Activated CD4-positive, alpha-beta T cell treated with anti-CD3 and anti-CD28 coated beads for 36 hours (primary cell): ENCODE results near the gene TNK2. TPM values are rescaled to one million over a fixed set of nuclear protein-coding genes. Genes with fewer than 3 reads are reported as not detected.
A peak's percentile ranks its signal among the peaks of the same experiment; 100 is the strongest.

Source experiments
- ATAC-seq: fragments of 200-7000 bp; cut with Tn5 transposase; one replicate; pipeline ENCODE4 v1.10.0; 2021; ENCODE audit warnings: mild to moderate bottlenecking, moderate library complexity
- CTCF ChIA-PET: fragments of 350-600 bp; sonication (Branson Sonifier 250); formaldehyde crosslinking; loops from one replicate; lab custom pipeline; 2021; ENCODE audit warnings: antibody characterized with exemption; lab: Charles Lee
- POLR2A ChIA-PET: fragments of 350-600 bp; sonication (Branson Sonifier 250); formaldehyde crosslinking; loops from one replicate; lab custom pipeline; 2021; ENCODE audit warnings: antibody characterized with exemption, inconsistent platforms; lab: Charles Lee
- DNase-seq: peaks from one replicate; pipeline ENCODE4 v3.0.0-alpha.2; 2020
- H3K27ac Mint-ChIP-seq: one replicate; pipeline ENCODE4 v1.8.0; 2021; ENCODE audit warnings: mixed read lengths
- H3K27me3 Mint-ChIP-seq: one replicate; pipeline ENCODE4 v1.8.0; 2021; ENCODE audit warnings: mixed read lengths
- H3K36me3 Mint-ChIP-seq: one replicate; pipeline ENCODE4 v1.8.0; 2021; ENCODE audit warnings: low read depth, mixed read lengths
- H3K4me1 Mint-ChIP-seq: one replicate; pipeline ENCODE4 v1.8.0; 2021; ENCODE audit warnings: mixed read lengths
- H3K4me3 Mint-ChIP-seq: one replicate; pipeline ENCODE4 v1.8.0; 2021; ENCODE audit warnings: mild to moderate bottlenecking, moderate library complexity, mixed read lengths
- H3K9me3 Mint-ChIP-seq: one replicate; pipeline ENCODE4 v1.8.0; 2021; ENCODE audit warnings: low read depth, mixed read lengths
- intact Hi-C, 2 experiments: fragments of 100-400 bp; cut with DNase I in 1 of 2; cut with micrococcal nuclease in 1 of 2; formaldehyde crosslinking; loops; one replicate each; pipeline versions ENCODE4 v1.14.2 to v1.15.1; 2022 to 2024; cut with DNase I, micrococcal nuclease
- total RNA-seq, 2 experiments: library from RNA; stranded (reverse); gene quantifications; one replicate each; pipeline ENCODE4 v1.2.3, GENCODE V29; 2021

Gene TNK2
- total RNA-seq, 2 experiments from 2014 or later, result 49.9 to 54.2 TPM

GRCh38 chr3:195855471-195856409 lies 52.6 kb downstream of the TNK2 start:
- peaks cover 11% of the 10 kb centered on the region for H3K4me1 Mint-ChIP-seq
- H3K9me3 Mint-ChIP-seq, result no peaks in the 10 kb centered on the region
- H3K36me3 Mint-ChIP-seq, result no peaks in the 10 kb centered on the region
- H3K4me3 Mint-ChIP-seq, result no peak overlapping the region
- no peak for ATAC-seq
- POLR2A ChIA-PET, result no interaction called here
- intact Hi-C loops, result loop anchor here in 1 of 2 experiments (5.0 to 10.0 kb wide), 2 partner anchors 231 to 583 kb away; partner anchors contain the start of gene XXYLT1
- peaks cover 2% of the 10 kb centered on the region for H3K27me3 Mint-ChIP-seq
- CTCF ChIA-PET, result interaction anchor here (0.5 to 2.1 kb wide), 6 partner anchors 16 to 60 kb away, joined by 3 to 8 read pairs (median 5); no protein-coding TSS in a partner anchor
- H3K27ac Mint-ChIP-seq, result no peak overlapping the region
- DNase-seq, result no peak

GRCh38 chr3:195854628-195855294 lies 53.6 kb downstream of the TNK2 start:
- intact Hi-C loops, result loop anchor here (5.0 to 10.0 kb wide), 4 partner anchors 142 to 582 kb away; partner anchors contain the start of gene XXYLT1 (in 1 of the 2)
- ATAC-seq (no peak), DNase-seq (no peak)
- no peak overlapping the region for H3K27ac Mint-ChIP-seq
- H3K4me1 Mint-ChIP-seq, result peaks cover 13% of the 10 kb centered on the region
- POLR2A ChIA-PET, result no interaction called here
- H3K9me3 Mint-ChIP-seq, result no peaks in the 10 kb centered on the region
- CTCF ChIA-PET, result interaction anchor here (0.5 to 2.1 kb wide), 4 partner anchors 41 to 61 kb away, joined by 3 to 7 read pairs (median 4); no protein-coding TSS in a partner anchor
- no peak overlapping the region for H3K4me3 Mint-ChIP-seq
- no peaks in the 10 kb centered on the region for H3K36me3 Mint-ChIP-seq
- H3K27me3 Mint-ChIP-seq, result peaks cover 2% of the 10 kb centered on the region

DNA sequence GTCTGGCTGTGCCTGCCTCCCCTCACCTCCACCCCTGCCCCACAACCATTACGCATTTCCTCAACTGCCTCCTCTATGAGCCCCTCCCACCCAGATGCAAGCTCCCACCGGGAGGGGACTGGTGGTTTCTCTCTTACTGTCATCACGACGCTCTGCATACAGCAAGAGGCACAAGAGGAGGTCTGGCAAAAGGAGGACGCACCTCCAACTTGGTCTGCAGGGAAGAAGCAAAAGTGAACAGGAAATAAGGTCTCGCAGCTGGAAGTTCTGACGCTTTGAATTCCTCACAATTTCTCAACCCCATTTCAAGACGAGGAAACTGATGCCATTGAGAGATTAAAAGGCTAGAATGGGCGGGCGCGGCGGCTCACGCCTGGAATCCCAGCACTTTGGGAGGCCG lies 54.4 kb downstream of the TNK2 start:
- H3K27me3 Mint-ChIP-seq, result peaks cover 2% of the 10 kb centered on the region
- H3K4me1 Mint-ChIP-seq, result peaks cover 9% of the 10 kb centered on the region
- H3K9me3 Mint-ChIP-seq, result no peaks in the 10 kb centered on the region
- no peak overlapping the region for H3K4me3 Mint-ChIP-seq
- ChIA-PET CTCF (interaction anchor here (0.8 to 2.1 kb wide), 2 partner anchors 61 to 62 kb away, joined by 3 to 6 read pairs; no protein-coding TSS in a partner anchor), POLR2A (no interaction called here)
- H3K36me3 Mint-ChIP-seq, result no peaks in the 10 kb centered on the region
- no peak for ATAC-seq
- no peak overlapping the region for H3K27ac Mint-ChIP-seq
- intact Hi-C loops, result loop anchor here (5.0 to 10.0 kb wide), 3 partner anchors 142 to 229 kb away; no protein-coding TSS in a partner anchor
- DNase-seq, result no peak

DNA sequence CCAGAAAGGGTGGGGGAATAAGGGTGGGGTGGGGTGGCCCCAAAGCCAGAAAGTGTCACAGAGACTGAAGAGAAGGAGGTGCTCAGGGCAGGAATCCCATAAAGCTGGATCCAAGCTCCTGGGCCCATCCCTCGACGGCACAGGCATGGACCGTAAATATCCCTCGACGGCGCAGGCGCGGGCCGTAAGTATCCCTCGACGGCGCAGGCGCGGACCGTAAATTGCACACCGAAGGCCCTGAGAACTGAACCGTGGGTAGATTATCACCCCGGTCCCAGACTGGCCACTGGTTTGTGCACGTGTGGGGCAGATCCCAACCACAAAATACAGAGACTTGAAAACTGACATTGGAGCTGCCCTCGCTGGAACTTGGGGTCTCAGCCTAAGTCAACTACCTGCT lies 55.3 kb downstream of the TNK2 start:
- H3K4me3 Mint-ChIP-seq, result no peak overlapping the region
- peaks cover 2% of the 10 kb centered on the region for H3K27me3 Mint-ChIP-seq
- ATAC-seq (no peak), DNase-seq (no peak)
- CTCF ChIA-PET, result interaction anchor here (0.8 to 1.5 kb wide), 2 partner anchors 42 to 62 kb away, joined by 3 read pairs; no protein-coding TSS in a partner anchor
- POLR2A ChIA-PET, result no interaction called here
- intact Hi-C loops, result loop anchor here (5.0 to 10.0 kb wide), 3 partner anchors 141 to 228 kb away; no protein-coding TSS in a partner anchor
- no peaks in the 10 kb centered on the region for H3K9me3 Mint-ChIP-seq
- H3K36me3 Mint-ChIP-seq, result no peaks in the 10 kb centered on the region
- H3K4me1 Mint-ChIP-seq, result peaks cover 9% of the 10 kb centered on the region
- no peak overlapping the region for H3K27ac Mint-ChIP-seq

DNA sequence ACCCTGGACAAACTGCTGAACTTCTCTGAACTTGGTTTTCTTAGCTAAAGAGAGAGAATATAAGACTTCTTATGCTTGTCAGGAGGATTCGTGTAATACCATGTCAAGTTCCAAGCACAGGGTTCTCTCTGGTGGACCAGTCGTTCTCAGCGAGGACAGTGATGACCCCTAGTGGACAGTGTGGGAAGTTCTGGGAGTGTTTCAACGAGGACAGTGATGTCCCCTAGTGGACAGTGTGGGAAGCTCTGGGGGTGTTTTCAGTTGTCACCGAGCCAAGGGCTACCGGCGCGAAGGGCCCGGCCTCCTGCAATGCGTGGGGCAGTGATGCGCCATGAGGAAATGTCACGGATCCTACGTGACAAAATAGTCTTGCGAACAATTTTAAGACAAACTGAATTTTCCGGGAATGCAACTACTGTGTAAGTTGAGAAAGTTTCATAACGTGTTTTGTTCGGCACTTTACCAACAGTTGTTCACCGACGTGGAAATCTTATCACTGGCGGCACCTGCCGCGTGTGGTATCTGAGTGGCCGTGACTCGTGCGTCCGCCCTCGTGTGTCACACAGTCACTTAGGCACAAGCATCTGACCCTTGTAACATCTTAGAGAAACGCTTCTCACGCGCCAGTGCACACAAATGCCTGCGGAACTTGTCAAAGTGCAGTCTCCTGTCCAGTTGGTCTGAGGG lies 57.4 kb downstream of the TNK2 start:
- CTCF ChIA-PET, result interaction anchor here (0.6 to 2.7 kb wide), 27 partner anchors 8 to 308 kb away, joined by 3 to 16 read pairs (median 4); no protein-coding TSS in a partner anchor
- intact Hi-C loops, result loop anchor here (1.0 to 10.0 kb wide), 8 partner anchors 102 to 668 kb away; no protein-coding TSS in a partner anchor
- DNase-seq (peak; percentile 94), ATAC-seq (peak; percentile 99)
- H3K36me3 Mint-ChIP-seq, result no peaks in the 10 kb centered on the region
- H3K4me3 Mint-ChIP-seq, result peak overlapping the region; percentile 10
- no peak overlapping the region for H3K27ac Mint-ChIP-seq
- H3K27me3 Mint-ChIP-seq, result peaks cover 2% of the 10 kb centered on the region
- POLR2A ChIA-PET, result interaction anchor here (0.6 kb wide), 1 partner anchor 147 kb away, joined by 6 read pairs; no protein-coding TSS in a partner anchor
- H3K4me1 Mint-ChIP-seq, result peaks cover 9% of the 10 kb centered on the region
- H3K9me3 Mint-ChIP-seq, result no peaks in the 10 kb centered on the region

DNA sequence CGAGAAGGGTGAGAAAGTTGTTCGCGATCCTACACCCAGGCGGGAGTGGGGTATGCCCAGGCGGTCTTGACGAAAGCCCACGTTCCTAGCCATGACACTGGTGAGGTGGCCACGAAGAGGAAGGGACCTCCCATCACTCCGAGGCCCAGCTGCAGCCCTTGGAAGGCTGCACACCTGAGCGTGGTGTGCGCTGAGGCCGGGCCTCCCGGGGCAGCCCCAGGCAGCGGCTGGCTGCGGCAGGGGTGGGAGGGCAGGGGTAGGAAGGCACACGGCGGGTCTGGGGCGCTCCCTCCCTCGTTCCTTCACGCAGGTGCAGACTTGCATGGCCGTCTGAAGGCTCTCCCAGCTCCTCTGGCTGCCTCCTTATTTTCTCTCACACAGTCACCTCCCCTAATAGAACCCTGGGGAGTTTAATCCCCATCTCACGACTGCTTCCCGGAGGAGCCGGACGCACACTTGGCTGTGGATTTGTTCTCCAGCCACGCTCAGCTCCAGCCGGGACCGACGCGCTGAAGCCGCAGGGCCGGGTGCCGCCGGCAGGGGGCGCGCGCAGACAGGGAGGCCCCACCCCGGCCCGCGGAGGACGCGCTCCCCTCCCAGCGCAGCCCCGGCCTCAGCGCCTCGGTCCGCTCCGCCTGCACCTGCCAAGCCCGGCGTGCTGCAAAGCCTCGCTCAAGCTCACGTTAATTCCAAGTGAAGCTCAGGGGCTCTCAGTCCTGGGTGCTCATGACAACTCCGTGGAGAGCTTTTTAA lies 58.9 kb downstream of the TNK2 start:
- no peak for DNase-seq

GRCh38 chr3:195847055-195847950 lies 61.0 kb downstream of the TNK2 start:
- DNase-seq, result no peak
- H3K4me3 Mint-ChIP-seq, result no peak overlapping the region

More for the DNA sequence above, 58.9 kb downstream of the TNK2 start:
- H3K27ac Mint-ChIP-seq, result no peak overlapping the region
- no peak overlapping the region for H3K4me3 Mint-ChIP-seq
- H3K4me1 Mint-ChIP-seq, result peaks cover 9% of the 10 kb centered on the region
- H3K9me3 Mint-ChIP-seq, result no peaks in the 10 kb centered on the region
- H3K27me3 Mint-ChIP-seq, result peaks cover 2% of the 10 kb centered on the region
- intact Hi-C loops, result loop anchor here (2.0 to 10.0 kb wide), 7 partner anchors 101 to 669 kb away; no protein-coding TSS in a partner anchor
- POLR2A ChIA-PET, result interaction anchor here (0.6 kb wide), 1 partner anchor 51 kb away, joined by 3 read pairs; no protein-coding TSS in a partner anchor
- no peak for ATAC-seq
- no peaks in the 10 kb centered on the region for H3K36me3 Mint-ChIP-seq
- CTCF ChIA-PET, result interaction anchor here (0.6 to 2.1 kb wide), 16 partner anchors 9 to 293 kb away, joined by 3 to 16 read pairs (median 4); no protein-coding TSS in a partner anchor

GRCh38 chr3:195845483-195845882 lies 62.9 kb downstream of the TNK2 start:
- no peaks in the 10 kb centered on the region for H3K36me3 Mint-ChIP-seq
- intact Hi-C loops, result no loop called here

More at GRCh38 chr3:195847055-195847950, 61.0 kb downstream of the TNK2 start:
- Mint-ChIP-seq H3K27me3 (peaks cover 2% of the 10 kb centered on the region), H3K4me1 (peaks cover 9% of the 10 kb centered on the region), H3K9me3 (no peaks in the 10 kb centered on the region), H3K36me3 (no peaks in the 10 kb centered on the region), H3K27ac (no peak overlapping the region)
- ChIA-PET POLR2A (no interaction called here), CTCF (interaction anchor here (1.1 kb wide), 1 partner anchor 294 kb away, joined by 4 read pairs; no protein-coding TSS in a partner anchor)
- intact Hi-C loops, result no loop called here
- ATAC-seq, result no peak

GRCh38 chr3:195844671-195845218 lies 63.6 kb downstream of the TNK2 start:
- Mint-ChIP-seq H3K27ac (no peak overlapping the region), H3K4me3 (no peak overlapping the region), H3K27me3 (no peaks in the 10 kb centered on the region), H3K4me1 (no peaks in the 10 kb centered on the region), H3K36me3 (no peaks in the 10 kb centered on the region), H3K9me3 (no peaks in the 10 kb centered on the region)
- intact Hi-C loops, result no loop called here
- no peak for ATAC-seq
- ChIA-PET POLR2A (no interaction called here), CTCF (interaction anchor here (0.6 to 3.0 kb wide), 4 partner anchors 11 to 888 kb away, joined by 3 to 10 read pairs (median 5); no protein-coding TSS in a partner anchor)
- DNase-seq, result no peak

More at GRCh38 chr3:195845483-195845882, 62.9 kb downstream of the TNK2 start:
- H3K27ac Mint-ChIP-seq, result no peak overlapping the region
- no peaks in the 10 kb centered on the region for H3K4me1 Mint-ChIP-seq
- H3K9me3 Mint-ChIP-seq, result no peaks in the 10 kb centered on the region
- no peak for DNase-seq
- POLR2A ChIA-PET, result no interaction called here
- no peaks in the 10 kb centered on the region for H3K27me3 Mint-ChIP-seq
- CTCF ChIA-PET, result no interaction called here
- ATAC-seq, result no peak
- no peak overlapping the region for H3K4me3 Mint-ChIP-seq
